ENCODE measurements around the gene CCDC88B.

CCDC88B gene

DNA sequence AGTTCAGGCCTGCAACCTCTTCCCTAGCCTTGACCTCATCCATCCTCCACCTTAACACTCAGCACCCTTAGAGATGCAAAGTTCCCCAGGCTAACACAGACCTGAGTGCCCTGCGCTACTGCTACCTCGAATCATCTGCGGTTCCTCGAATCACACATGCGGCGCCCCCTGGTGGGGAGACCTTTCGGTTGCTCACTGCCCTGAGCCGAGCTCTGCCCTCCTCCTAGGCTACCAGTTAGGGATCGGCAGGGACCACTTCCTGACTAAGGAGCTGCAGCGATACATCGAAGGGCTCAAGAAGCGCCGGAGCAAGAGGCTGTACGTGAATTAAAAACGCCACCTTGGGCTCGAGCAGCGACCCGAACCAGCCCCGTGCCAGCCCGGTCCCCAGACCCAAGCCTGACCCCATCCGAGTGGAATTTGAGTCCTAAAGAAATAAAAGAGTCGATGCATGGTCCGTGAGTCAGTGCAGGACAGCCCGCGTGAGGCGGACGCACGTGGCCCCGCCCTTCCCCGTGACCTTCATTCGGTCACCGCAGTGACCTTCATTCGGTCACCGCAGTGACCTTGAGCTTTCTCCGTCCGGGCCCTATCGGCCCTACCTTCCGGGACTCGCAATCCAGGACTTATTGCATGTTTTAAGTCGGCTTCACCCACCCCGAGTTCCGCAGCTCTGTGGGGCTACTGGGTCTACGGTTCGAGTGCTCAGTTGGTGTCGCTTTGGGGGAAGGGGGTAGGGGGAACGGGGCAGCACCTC lies 35.5 kb upstream of the CCDC88B start (continued):
- TF ChIP-seq ZNF239 (tag by site-specific recombination; IDR thresholded peaks at IDR 0.05), result no peak
- no peak for TF ChIP-seq SETDB1 (IDR thresholded peaks at IDR 0.05; ENCODE audit: insufficient read length, low read length)
- TF ChIP-seq ZNF292 (tag by site-specific recombination; IDR thresholded peaks at IDR 0.05; ENCODE audit: borderline replicate concordance, low read depth), result no peak
- no peak for TF ChIP-seq ZNF211 (tag by site-specific recombination; IDR thresholded peaks at IDR 0.05; ENCODE audit: low read depth)
- TF ChIP-seq ZNF585B (tag by site-specific recombination; IDR thresholded peaks at IDR 0.05), result no peak
- no peak for TF ChIP-seq ZNF175 (tag by site-specific recombination; IDR thresholded peaks at IDR 0.05)
- no peak for TF ChIP-seq ZSCAN30 (tag by site-specific recombination; IDR thresholded peaks at IDR 0.05)
- no peak for TF ChIP-seq ZSCAN4 (tag by site-specific recombination; IDR thresholded peaks at IDR 0.05)
- TF ChIP-seq ZNF335 (tag by site-specific recombination; conservative IDR thresholded peaks at IDR 0.05), result peak; percentile 84
- no peak for TF ChIP-seq ZNF621 (tag by site-specific recombination; IDR thresholded peaks at IDR 0.05)
- no peak for TF ChIP-seq TSHZ1 (tag by site-specific recombination; IDR thresholded peaks at IDR 0.05; ENCODE audit: borderline replicate concordance)
- TF ChIP-seq KLF10 (tag by site-specific recombination; IDR thresholded peaks at IDR 0.05), result no peak
- 0 out of 2 replicates have a peak, but pooled peaks have one; percentile 15 for TF ChIP-seq SP2 (tag by site-specific recombination; IDR thresholded peaks at IDR 0.05)
- TF ChIP-seq ZNF488 (tag by site-specific recombination; IDR thresholded peaks at IDR 0.05), result no peak
- TF ChIP-seq ZNF398 (tag by site-specific recombination; IDR thresholded peaks at IDR 0.05), result no peak
- TF ChIP-seq ZNF623 (tag by site-specific recombination; IDR thresholded peaks at IDR 0.05), result no peak
- TF ChIP-seq ZNF26 (tag by site-specific recombination; IDR thresholded peaks at IDR 0.05), result no peak
- TF ChIP-seq ZNF138 (tag by site-specific recombination; IDR thresholded peaks at IDR 0.05; ENCODE audit: borderline replicate concordance), result no peak
- TF ChIP-seq ZNF280C (tag by site-specific recombination; IDR thresholded peaks at IDR 0.05), result no peak
- no peak for TF ChIP-seq GFI1B (tag by site-specific recombination; IDR thresholded peaks at IDR 0.05)
- no peak; the same call in 1 of the 2 replicates for TF ChIP-seq ZNF76 (tag by site-specific recombination; IDR thresholded peaks at IDR 0.05; ENCODE audit: borderline replicate concordance, low read depth)
- no peak for TF ChIP-seq EGR2 (tag by site-specific recombination; IDR thresholded peaks at IDR 0.05; ENCODE audit: low read depth)
- no peak for TF ChIP-seq ZNF549 (tag by site-specific recombination; IDR thresholded peaks at IDR 0.05)
- TF ChIP-seq, protein P1, sequence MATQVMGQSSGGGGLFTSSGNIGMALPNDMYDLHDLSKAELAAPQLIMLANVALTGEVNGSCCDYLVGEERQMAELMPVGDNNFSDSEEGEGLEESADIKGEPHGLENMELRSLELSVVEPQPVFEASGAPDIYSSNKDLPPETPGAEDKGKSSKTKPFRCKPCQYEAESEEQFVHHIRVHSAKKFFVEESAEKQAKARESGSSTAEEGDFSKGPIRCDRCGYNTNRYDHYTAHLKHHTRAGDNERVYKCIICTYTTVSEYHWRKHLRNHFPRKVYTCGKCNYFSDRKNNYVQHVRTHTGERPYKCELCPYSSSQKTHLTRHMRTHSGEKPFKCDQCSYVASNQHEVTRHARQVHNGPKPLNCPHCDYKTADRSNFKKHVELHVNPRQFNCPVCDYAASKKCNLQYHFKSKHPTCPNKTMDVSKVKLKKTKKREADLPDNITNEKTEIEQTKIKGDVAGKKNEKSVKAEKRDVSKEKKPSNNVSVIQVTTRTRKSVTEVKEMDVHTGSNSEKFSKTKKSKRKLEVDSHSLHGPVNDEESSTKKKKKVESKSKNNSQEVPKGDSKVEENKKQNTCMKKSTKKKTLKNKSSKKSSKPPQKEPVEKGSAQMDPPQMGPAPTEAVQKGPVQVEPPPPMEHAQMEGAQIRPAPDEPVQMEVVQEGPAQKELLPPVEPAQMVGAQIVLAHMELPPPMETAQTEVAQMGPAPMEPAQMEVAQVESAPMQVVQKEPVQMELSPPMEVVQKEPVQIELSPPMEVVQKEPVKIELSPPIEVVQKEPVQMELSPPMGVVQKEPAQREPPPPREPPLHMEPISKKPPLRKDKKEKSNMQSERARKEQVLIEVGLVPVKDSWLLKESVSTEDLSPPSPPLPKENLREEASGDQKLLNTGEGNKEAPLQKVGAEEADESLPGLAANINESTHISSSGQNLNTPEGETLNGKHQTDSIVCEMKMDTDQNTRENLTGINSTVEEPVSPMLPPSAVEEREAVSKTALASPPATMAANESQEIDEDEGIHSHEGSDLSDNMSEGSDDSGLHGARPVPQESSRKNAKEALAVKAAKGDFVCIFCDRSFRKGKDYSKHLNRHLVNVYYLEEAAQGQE (tag by site-specific recombination; IDR thresholded peaks at IDR 0.05), result no peak
